Neural cell (in vitro differentiated cells): ENCODE results near the gene ELP1. TPM values are rescaled to one million over a fixed set of nuclear protein-coding genes. Genes with fewer than 3 reads are reported as not detected.
"Not testable (repeated sequence)": the region's sequence is repeated elsewhere in the genome, so short reads cannot be mapped to it uniquely, and the experiment has no call there.

Experiments used
- H2AFZ ChIP-seq: fragments of 200-600, 300-800 bp; sonication (generic), shearing (Covaris generic); 2 replicates; pipeline ENCODE4 v1.6.0; 2014; ENCODE audit warnings: low read depth, mild to moderate bottlenecking, antibody characterized with exemption, low read length, moderate library complexity
- H3F3A ChIP-seq: fragments of 200-600 bp; shearing (Covaris generic); 2 replicates; pipeline ENCODE4 v1.6.1; 2016; ENCODE audit warnings: mild to moderate bottlenecking, moderate library complexity, mixed read lengths, antibody characterized with exemption, low read length; ENCODE audit not compliant: insufficient read depth, poor library complexity, severe bottlenecking
- H3K27ac ChIP-seq: fragments of 200-600, 300-800 bp; sonication (generic), shearing (Covaris generic); 2 replicates; pipeline ENCODE4 v1.5.1; 2014; ENCODE audit warnings: mild to moderate bottlenecking, low read length, moderate library complexity
- H3K27me3 ChIP-seq: fragments of 300-800, 200-600 bp; sonication (generic), shearing (Covaris generic); 2 replicates; pipeline ENCODE4 v1.6.0; 2014; ENCODE audit warnings: mild to moderate bottlenecking, low read depth, low read length, moderate library complexity; ENCODE audit not compliant: insufficient read depth
- H3K36me3 ChIP-seq: fragments of 300-800, 200-600 bp; sonication (generic), shearing (Covaris generic); 2 replicates; pipeline ENCODE4 v1.5.1; 2014; ENCODE audit warnings: mild to moderate bottlenecking, antibody characterized with exemption, low read length, moderate library complexity; ENCODE audit not compliant: insufficient read depth
- H3K4me2 ChIP-seq: fragments of 300-800, 200-600 bp; sonication (generic), shearing (Covaris generic); 2 replicates; pipeline ENCODE4 v1.6.0; 2014; ENCODE audit warnings: mild to moderate bottlenecking, low read length
- H3K4me3 ChIP-seq: fragments of 300-800, 200-600 bp; sonication (generic), shearing (Covaris generic); 2 replicates; pipeline ENCODE4 v1.5.1; 2014; ENCODE audit warnings: mild to moderate bottlenecking, low read length, moderate library complexity
- H3K79me2 ChIP-seq: fragments of 200-600 bp; shearing (Covaris generic); replicated peaks from 2 replicates; pipeline ENCODE4 v1.6.0; 2014; ENCODE audit warnings: mild to moderate bottlenecking, low read length, moderate library complexity; ENCODE audit not compliant: insufficient read depth
- H3K9ac ChIP-seq: fragments of 300-800, 200-600 bp; sonication (generic), shearing (Covaris generic); 2 replicates; pipeline ENCODE4 v1.6.1; 2016; ENCODE audit warnings: mild to moderate bottlenecking, low read length, mixed read lengths
- H3K9me2 ChIP-seq: fragments of 200-600 bp; shearing (Covaris generic); 2 replicates; pipeline ENCODE4 v1.6.1; 2016; ENCODE audit warnings: mild to moderate bottlenecking, low read length, mixed read lengths; ENCODE audit not compliant: insufficient read depth
- H3K9me3 ChIP-seq: fragments of 200-600, 300-800 bp; sonication (generic), shearing (Covaris generic); 2 replicates; pipeline ENCODE4 v1.6.1; 2016; ENCODE audit warnings: mild to moderate bottlenecking, mixed run types, low read length, moderate library complexity, mixed read lengths
- H4K20me1 ChIP-seq: fragments of 200-600 bp; shearing (Covaris generic); 2 replicates; pipeline ENCODE4 v1.6.1; 2016; ENCODE audit warnings: mild to moderate bottlenecking, mixed run types; ENCODE audit not compliant: insufficient read depth
- CTCF ChIP-seq: fragments of 450-650 bp; IDR thresholded peaks from 2 replicates; pipeline ENCODE4 v1.5.1; 2014; ENCODE audit warnings: antibody characterized with exemption, mild to moderate bottlenecking, moderate library complexity; ENCODE audit not compliant: poor library complexity, severe bottlenecking
- EP300 ChIP-seq: fragments of 450-650 bp; conservative IDR thresholded peaks from 2 replicates; pipeline ENCODE4 v1.6.1; 2014; ENCODE audit warnings: antibody characterized with exemption, mild to moderate bottlenecking, moderate library complexity; ENCODE audit not compliant: poor library complexity, severe bottlenecking
- EZH2 ChIP-seq: fragments of 200-600, 300-800 bp; shearing (Covaris generic), sonication (generic); IDR thresholded peaks from 2 replicates; pipeline ENCODE4 v1.6.1; 2014; ENCODE audit warnings: antibody characterized with exemption, low read length, borderline replicate concordance, mild to moderate bottlenecking; ENCODE audit not compliant: insufficient read depth, poor library complexity, severe bottlenecking
- MXI1 ChIP-seq: fragments of 450-650 bp; conservative IDR thresholded peaks from 2 replicates; pipeline ENCODE4 v1.6.1; 2014; ENCODE audit warnings: antibody characterized with exemption, mild to moderate bottlenecking; ENCODE audit not compliant: poor library complexity, severe bottlenecking
- POLR2AphosphoS5 ChIP-seq: IDR thresholded peaks from 2 replicates; pipeline ENCODE4 v1.6.1; 2012
- RAD21 ChIP-seq: fragments of 450-650 bp; conservative IDR thresholded peaks from 2 replicates; pipeline ENCODE4 v1.6.1; 2014; ENCODE audit warnings: antibody characterized with exemption, mild to moderate bottlenecking, moderate library complexity
- SMC3 ChIP-seq: fragments of 450-650 bp; conservative IDR thresholded peaks from 2 replicates; pipeline ENCODE4 v1.6.1; 2014; ENCODE audit warnings: antibody characterized with exemption, mild to moderate bottlenecking, moderate library complexity; ENCODE audit not compliant: poor library complexity
- TAF1 ChIP-seq: IDR thresholded peaks from 2 replicates; pipeline ENCODE4 v1.6.1; 2012; ENCODE audit warnings: low read depth
- polyA plus RNA-seq: library from polyadenylated mRNA; depleted of rRNA; stranded (reverse); fragments of >200 nt; gene quantifications from 2 replicates; pipeline ENCODE4 v1.2.3, GENCODE V29; 2014
- TF ChIP-seq, protein P1 (sequence below): IDR thresholded peaks from 2 replicates; pipeline ENCODE4 v1.6.1; 2012; ENCODE audit warnings: borderline replicate concordance

The ELP1 gene
- polyA plus RNA-seq, 1 donor from 2014 or later = 112 TPM

GRCh38 chr9:108894225-108894997, 39.5 kb downstream of the ELP1 start:
- H3K9me3 ChIP-seq = no peaks in the 10 kb centered on the region
- peaks cover 5% of the 10 kb centered on the region for H3K36me3 ChIP-seq
- no peaks in the 10 kb centered on the region for H3K9me2 ChIP-seq
- H3K4me2 ChIP-seq = no peak overlapping the region
- no peaks in the 10 kb centered on the region for H3K79me2 ChIP-seq
- H3F3A ChIP-seq = no peaks in the 10 kb centered on the region
- H4K20me1 ChIP-seq = no peaks in the 10 kb centered on the region
- TF ChIP-seq RAD21 = no peak
- TF ChIP-seq MXI1 = no peak
- no peak for TF ChIP-seq SMC3
- TF ChIP-seq POLR2AphosphoS5 = no peak
- TF ChIP-seq TAF1 = no peak
- no peak for TF ChIP-seq EZH2
- no peak for TF ChIP-seq EP300
- TF ChIP-seq, protein P1, sequence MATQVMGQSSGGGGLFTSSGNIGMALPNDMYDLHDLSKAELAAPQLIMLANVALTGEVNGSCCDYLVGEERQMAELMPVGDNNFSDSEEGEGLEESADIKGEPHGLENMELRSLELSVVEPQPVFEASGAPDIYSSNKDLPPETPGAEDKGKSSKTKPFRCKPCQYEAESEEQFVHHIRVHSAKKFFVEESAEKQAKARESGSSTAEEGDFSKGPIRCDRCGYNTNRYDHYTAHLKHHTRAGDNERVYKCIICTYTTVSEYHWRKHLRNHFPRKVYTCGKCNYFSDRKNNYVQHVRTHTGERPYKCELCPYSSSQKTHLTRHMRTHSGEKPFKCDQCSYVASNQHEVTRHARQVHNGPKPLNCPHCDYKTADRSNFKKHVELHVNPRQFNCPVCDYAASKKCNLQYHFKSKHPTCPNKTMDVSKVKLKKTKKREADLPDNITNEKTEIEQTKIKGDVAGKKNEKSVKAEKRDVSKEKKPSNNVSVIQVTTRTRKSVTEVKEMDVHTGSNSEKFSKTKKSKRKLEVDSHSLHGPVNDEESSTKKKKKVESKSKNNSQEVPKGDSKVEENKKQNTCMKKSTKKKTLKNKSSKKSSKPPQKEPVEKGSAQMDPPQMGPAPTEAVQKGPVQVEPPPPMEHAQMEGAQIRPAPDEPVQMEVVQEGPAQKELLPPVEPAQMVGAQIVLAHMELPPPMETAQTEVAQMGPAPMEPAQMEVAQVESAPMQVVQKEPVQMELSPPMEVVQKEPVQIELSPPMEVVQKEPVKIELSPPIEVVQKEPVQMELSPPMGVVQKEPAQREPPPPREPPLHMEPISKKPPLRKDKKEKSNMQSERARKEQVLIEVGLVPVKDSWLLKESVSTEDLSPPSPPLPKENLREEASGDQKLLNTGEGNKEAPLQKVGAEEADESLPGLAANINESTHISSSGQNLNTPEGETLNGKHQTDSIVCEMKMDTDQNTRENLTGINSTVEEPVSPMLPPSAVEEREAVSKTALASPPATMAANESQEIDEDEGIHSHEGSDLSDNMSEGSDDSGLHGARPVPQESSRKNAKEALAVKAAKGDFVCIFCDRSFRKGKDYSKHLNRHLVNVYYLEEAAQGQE = no peak
- TF ChIP-seq CTCF = no peak
- no peak overlapping the region for H3K27ac ChIP-seq
- no peak overlapping the region for H3K9ac ChIP-seq
- H3K27me3 ChIP-seq = no peaks in the 10 kb centered on the region
- no peak overlapping the region for H3K4me3 ChIP-seq
- H2AFZ ChIP-seq = no peak overlapping the region

GRCh38 chr9:108889649-108890067, 44.3 kb downstream of the ELP1 start:
- H2AFZ ChIP-seq = no peak overlapping the region
- H3K9me2 ChIP-seq = no peaks in the 10 kb centered on the region
- H3K27ac ChIP-seq = no peak overlapping the region
- no peak overlapping the region for H3K9ac ChIP-seq
- H3K4me2 ChIP-seq = no peak overlapping the region
- peaks cover 13% of the 10 kb centered on the region for H3K36me3 ChIP-seq
- no peak overlapping the region for H3K4me3 ChIP-seq
- TF ChIP-seq CTCF = peak; percentile 36
- TF ChIP-seq SMC3 = no peak
- TF ChIP-seq RAD21 = no peak
- H3F3A ChIP-seq = no peaks in the 10 kb centered on the region
- H3K79me2 ChIP-seq = no peaks in the 10 kb centered on the region
- H3K9me3 ChIP-seq = no peaks in the 10 kb centered on the region
- no peaks in the 10 kb centered on the region for H4K20me1 ChIP-seq
- H3K27me3 ChIP-seq = no peaks in the 10 kb centered on the region

DNA sequence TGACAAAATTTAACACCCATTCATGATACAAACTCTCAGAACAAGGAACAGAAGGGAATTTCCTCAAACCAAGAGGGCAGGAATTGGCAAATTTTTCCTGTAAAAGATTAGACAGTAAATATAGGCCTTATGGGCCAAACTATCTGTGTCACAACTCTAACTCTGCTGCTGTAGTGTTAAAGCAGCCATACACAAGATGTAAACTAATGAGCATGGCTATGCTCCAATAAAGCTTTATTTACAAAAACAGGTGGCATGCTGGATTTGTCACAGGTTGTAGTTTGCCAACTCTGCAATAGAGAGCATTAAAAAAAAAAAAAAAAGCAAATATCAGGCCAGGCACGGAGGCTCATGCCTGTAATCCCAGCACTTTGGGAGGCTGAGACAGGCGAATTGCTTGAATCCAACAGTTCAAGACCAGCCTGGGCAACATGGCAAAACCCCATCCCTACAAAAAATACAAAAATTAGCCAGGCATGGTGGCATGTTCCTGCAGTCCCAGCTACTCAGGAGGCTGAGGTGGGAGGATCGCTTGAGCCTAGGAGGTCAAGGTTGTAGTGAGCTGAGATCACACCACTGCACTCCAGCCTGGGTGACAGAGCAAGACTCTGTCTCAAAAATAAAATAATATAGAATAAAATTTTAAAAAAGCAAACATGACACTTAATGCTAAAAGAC, 47.2 kb downstream of the ELP1 start:
- not testable (repeated sequence) for H3K9me2 ChIP-seq, H3K27me3 ChIP-seq, H3K9me3 ChIP-seq, H3K27ac ChIP-seq, H2AFZ ChIP-seq, H3F3A ChIP-seq, H3K9ac ChIP-seq, H3K4me2 ChIP-seq, H3K79me2 ChIP-seq, H4K20me1 ChIP-seq, H3K4me3 ChIP-seq
- peaks cover 18% of the 10 kb centered on the region for H3K36me3 ChIP-seq
